Limb (tissue), 2 donors: ENCODE data around the gene TRA2B.

Source experiments
- DNase-seq, 2 donors: peaks; one replicate each; pipeline ENCODE4 v3.0.0-alpha.2; 2016; ENCODE audit errors: extremely low spot score in 2 of 2

TRA2B gene

GRCh38 chr3:185874119-185874518 lies 63.7 kb downstream of the TRA2B start:
- no peak for DNase-seq

GRCh38 chr3:185867650-185868049 lies 70.2 kb downstream of the TRA2B start:
- no peak for DNase-seq

DNA sequence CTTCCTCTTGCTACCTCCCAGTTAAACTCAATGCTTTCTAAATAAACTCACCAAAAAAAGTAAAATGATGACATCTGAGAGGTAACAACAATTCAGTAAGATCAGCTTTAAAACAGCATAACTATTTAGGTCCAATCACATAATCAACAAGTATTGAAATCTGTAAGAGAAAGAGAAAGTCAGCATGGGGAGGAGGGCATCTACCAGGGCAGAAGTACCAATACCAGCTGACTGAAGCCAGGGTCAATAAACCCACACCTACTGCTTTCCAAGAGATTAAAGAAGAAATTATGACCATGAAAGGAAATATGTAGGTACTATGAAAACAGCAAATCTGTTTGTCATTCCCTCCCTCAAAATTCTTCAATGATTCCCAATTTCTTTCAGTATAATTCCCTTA lies 70.8 kb downstream of the TRA2B start:
- no peak for DNase-seq

DNA sequence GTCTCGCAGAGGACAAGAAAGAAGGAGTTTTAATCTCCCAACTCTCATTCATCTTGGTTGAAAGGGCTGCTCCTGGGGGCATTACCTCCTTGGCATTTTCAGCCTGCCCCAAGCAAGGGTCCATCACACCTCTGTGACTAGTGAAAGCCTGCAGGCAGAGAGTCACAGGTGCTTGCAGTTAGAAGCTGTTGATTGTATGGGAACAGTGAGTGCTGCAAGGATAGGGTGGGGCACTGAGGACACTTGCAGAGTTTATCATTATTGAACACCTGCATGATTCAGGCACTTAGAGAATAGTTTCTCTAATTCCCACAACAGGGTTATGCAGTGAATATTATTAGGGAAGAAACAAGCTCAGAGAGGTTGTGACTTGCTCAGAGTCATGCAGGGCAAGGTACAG lies 71.3 kb downstream of the TRA2B start:
- DNase-seq, result no peak
